ENCODE results near the gene MPZL2.

Gene MPZL2

DNA sequence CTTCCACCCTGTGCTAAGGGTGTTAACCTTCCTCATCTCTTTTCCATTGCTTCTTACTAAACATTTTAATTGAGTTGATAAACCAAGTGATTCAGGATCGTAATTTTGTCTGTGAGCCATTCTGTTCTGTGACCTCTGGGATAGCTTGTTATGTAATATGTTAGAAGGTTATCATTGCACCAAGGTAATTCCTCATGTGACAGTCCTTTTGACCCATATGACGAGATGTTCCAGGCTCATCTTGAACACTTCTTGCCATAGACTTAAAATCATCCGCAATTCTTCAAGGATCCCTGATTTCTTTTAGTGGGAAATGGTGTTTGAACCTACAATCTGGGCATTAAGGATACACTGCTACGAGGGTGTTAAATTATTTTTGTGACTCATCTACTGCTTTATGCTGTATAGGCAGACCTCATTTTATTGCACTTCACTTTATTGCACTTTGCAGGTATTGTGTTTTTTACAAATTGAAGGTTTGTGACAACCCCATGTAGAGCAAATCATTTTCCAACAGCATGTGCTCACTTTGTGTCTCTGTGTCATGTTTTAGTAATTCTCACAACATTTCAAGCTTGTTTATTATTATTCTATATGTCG, 19.0 kb upstream of the MPZL2 start:
- no peak for DNase-seq

DNA sequence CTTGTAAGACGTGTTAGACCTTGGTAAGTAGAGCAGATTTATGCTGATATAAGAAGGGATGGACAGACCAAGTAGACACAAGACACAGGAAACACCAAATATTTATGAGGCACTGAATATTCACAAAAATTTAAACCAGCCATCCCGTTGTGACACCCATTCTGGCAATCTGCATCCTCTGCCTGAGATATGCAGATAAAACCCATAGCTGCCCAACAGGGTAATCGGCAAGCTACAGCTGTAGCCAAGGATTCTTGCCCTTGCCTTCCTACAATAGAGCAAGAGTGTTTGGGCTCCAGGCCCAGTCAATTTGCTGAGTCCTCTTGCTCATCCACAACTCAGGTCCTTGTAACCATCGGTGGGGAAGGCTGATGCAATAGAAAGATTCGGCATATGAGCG, 18.5 kb upstream of the MPZL2 start:
- DNase-seq, result no peak

DNA sequence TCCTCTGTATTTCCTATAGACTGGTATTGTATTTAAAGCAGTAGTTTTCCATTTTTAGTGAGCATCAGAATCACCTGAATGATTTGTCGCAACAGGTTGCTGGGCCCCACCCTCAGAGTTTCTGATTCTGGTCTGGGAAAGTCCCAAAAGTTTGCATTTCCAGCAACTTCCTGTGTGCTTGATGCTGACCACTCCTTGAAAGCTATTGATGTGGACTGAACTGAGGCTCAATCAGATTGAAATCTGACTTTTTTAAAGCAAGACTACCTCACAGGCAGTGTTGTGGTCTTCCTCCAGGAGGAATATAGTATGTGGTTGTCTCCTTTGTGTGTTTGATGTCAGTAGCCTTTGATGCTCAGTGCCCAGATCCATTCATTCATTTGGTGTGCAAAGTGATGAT, 17.2 kb upstream of the MPZL2 start:
- DNase-seq, result no peak

DNA sequence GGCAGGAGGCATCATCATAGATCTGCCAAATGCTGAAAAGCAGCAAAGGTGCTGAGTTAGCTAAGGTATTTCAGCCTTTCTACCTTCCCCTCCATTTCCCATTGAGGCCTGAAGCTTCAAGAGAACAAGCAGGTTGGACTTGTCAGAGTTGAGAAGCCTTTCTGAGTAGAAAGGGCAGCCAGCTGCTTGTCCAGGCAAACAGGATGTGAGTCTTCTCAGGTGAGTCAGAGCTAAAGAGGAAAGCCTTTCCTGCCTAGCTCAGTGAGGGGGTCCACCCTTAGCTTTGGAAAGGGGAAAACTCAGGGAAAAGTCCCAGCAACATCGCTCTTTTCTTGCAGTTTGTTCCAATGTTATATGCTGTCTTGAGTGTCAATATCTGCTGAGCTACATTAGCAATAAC, 13.2 kb upstream of the MPZL2 start:
- DNase-seq, result no peak

DNA sequence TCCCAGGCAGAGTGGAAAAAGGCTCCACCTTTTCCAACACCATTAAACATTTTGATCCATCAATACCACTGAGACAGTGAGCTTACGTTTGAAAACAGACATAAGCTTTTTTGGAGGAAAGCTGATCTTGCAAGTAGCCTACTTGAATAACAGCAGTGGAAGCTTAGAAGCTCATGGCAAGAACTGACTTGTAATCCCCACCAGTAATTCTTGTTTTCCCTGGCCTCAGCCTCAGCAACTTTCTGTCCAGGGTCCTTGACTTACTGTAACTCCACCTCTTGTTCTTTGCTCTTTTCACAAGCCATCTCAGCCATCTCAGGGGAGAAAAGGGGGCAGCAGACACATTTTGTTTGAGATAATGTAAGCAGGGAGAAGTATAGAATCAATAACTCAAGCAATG, 12.3 kb upstream of the MPZL2 start:
- DNase-seq, result no peak

DNA sequence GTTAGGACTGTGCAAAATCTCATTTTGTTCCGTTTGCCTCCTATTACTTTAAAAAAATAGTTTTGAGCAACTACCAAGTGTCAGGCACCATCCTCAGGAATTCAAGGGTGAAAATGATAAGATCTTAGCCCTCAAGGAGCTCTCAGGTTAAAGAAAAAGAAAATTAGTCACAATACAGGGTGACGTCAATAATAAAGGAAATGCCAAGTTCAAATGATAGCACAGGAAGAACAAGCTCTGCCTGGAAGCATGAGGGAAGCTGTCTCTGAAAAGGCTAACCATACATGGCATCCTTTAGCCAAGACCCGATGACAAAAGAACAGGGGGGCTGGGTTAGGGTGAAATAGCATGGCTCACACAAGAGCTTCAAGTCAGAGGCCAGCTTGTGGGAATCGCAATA, 11.1 kb upstream of the MPZL2 start:
- no peak for DNase-seq

DNA sequence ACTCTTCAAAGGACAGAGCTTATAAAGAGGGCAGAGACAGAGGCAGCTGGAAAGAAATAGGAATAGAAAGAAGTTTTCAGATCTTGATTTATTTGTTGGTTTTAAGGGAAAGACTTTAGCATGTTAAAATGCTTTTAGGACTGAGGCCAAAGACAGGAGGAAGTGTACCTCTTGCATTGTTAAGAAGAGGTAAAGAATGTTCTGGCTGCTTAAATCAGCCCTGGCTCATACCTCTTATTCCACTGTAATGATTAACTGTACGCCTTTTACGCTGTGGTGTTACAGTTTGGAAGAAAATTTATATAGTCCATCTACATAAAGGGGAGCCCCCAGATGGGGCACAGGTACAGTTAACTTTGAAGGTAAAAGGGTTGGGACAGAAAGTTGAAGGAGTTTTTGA, 10.1 kb upstream of the MPZL2 start:
- DNase-seq, result no peak

DNA sequence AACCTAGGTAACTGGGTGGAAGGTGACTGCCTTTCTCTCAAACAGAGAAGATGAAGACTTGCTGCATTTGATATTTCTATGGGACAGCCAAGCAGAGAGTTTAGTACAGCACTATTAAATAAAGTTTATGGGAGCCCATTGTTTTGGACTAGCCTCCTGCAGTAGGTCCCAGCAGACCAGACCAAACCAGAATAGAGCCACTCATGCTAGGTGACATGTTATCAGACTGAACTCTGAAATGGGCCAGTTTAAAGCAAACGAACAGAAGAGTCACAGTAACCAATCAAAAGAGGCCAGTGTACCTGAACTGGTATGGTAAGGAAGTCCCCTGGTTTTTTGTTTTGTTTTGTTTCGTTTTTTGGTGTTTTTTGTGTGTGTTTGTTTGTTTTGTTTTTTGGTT, 7.9 kb upstream of the MPZL2 start:
- DNase-seq, result no peak

DNA sequence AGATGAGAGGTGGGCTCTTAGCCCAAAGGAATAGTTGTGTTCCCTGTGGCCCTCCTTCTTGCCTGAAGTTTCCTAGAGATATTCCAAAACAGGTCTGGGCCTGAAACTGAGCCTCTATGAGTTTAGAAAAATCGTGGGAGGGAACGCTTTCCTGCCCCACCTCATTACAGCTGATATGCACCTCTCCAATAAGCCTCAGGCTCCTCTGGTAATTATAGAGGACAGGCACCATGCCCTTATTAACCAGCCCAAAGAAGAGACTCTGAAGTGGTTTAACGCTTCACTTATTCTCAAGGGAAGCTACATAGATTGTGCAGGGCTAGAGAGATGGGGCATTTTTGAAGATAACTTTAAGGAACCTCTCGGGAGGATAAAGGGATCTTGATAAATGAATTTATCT, 3.4 kb upstream of the MPZL2 start:
- no peak for DNase-seq

DNA sequence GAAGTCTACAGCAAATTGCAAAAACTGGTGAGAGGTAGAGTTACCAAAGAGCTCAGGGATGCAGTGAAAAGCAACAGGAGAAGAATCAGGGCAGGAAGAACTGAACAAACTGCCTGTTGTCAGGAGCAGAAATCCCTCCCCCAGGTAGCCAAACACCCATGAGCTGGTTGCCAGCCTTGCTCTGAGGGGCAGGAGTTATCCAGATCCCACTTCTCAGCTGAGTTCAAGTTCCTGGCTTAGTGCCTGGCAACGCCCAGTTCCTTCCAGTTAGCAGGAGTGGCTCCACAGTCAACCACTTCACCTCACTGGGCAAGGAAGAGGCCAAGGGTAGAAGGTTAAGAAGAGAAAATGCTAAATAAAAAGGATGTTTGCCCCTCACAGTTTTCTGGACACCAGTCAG, 1.9 kb upstream of the MPZL2 start:
- DNase-seq, result no peak

DNA sequence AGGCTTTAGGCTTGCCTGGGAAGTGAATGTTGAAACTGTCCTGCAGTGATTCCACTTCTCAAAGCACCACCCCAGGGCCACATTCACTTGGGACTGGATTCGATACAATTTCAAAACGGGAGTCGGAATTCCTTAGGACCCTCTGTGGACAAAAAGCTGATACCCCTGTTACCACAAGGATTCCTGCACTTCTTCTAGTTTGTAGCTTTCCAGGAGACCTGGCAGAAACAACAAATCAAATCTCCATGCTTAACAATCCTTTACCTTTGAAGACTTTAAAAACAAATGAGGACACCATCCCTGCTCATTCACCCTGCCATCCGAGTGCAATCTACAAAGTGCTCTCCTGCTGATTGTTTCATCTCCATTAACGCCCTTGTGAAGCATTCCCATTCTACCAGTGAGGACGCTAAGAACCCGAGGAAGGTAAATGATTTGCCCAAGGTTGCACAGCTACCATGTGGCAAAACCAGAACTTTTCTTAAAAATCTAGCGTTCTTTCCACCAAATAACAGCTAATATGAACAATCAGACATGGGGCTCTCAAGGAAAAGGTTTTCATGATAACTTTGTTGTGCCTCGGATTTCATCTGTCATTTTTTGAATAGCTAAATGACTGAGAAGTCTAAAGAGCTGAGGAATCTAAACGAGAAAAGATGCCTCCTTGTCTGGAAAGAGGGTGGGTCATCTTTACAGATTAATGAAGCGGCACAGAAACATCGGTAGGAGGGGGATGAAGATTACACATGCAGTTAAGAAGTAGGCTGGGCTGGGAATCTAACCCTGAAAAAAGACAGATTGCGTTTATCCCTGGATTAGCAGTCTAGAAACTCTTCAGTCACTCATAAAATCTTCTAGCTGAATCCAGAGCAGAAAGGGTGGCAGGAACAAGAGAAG, 720 bp upstream of the MPZL2 start:
- no peak for DNase-seq

DNA sequence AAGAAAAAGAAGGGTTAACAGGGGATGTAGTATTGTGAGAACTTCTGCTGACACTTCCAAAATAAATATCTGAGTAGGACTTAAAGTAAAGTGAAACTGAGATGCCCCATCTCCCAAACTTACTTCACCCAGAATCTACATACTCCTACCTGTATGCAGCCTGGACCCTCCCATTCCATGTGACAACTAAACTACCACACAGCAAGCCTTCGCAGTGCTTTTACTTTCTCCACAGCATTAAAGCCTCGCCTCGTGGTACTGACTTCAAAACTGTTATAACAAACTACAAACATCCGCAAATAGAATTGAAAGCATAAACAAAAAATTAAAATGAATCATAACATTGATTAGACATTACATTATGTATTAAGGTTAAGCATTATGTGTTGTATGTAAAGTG, 985 bp downstream of the MPZL2 start:
- no peak for DNase-seq

DNA sequence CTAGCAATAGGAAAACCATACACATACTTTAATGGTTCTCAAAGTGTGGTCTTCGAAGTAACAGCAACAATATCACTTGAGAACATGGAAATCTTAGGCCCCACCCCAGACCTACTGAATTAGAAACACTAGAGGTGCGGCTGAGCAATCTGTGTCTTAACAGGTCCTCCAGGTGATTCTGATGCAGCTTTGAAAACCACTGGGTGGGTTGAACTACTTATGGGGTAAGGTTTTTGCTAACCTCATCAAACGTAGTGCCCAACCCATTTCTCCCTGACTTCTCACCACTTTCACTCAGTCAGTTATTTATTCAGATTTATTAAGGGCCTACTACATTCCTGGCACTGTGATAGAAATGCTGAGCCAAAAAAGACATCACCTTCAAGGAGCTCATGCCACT, 3.7 kb downstream of the MPZL2 start:
- no peak for DNase-seq

DNA sequence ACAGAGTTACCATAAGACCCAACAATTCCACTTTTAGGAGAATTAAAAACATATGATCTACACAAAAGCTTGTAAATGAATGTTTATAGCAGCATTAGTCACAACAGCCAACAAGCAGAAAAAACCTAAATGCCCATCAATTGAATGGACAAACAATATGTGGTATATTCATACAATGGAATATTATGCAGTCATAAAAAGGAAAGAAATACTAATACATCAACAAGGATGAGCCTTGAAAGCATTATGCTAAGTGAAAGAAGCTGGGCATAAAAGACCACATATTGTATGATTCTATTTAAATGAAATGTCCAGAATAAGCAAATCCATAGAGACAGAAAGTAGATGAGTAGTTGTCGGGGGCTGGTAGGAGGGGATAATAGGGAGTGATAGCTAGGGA, 5.0 kb downstream of the MPZL2 start:
- no peak for DNase-seq

DNA sequence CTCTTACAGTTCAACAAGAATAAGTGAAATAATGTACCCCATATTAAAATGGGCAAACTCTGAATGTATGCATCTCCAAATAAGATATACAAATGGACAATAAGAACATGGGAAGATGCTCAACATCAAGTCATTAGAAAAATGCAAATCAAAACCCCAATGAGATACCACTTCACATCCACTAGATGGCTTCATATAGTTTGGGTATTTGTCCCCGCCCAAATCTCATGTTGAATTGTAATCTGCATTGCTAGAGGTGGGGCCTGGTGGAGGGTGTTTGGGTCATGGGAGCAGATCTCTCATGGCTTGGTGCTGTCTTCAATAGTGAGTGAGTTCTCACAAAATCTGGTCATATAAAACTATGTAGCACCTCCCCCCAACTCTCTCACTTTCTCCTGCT, 5.7 kb downstream of the MPZL2 start:
- no peak for DNase-seq

DNA sequence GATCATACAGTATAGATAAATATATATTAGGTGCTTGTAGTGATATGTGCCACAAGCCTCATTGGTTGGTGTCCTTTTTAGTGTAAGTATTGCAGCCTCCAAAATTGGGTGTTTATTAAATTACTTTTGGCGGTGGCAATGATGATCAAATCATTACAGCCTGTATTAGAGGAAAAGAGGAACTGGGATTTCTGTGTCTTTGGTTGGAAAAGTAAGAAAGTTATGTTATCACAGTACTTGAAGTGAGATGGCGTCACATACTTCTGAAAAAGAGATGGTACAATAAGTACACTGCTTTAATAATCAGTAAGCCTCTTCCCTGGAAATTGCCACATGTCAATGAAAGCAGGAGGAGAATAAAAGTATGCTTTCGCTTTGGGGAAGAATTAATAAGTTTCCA, 11.4 kb downstream of the MPZL2 start:
- DNase-seq, result no peak

DNA sequence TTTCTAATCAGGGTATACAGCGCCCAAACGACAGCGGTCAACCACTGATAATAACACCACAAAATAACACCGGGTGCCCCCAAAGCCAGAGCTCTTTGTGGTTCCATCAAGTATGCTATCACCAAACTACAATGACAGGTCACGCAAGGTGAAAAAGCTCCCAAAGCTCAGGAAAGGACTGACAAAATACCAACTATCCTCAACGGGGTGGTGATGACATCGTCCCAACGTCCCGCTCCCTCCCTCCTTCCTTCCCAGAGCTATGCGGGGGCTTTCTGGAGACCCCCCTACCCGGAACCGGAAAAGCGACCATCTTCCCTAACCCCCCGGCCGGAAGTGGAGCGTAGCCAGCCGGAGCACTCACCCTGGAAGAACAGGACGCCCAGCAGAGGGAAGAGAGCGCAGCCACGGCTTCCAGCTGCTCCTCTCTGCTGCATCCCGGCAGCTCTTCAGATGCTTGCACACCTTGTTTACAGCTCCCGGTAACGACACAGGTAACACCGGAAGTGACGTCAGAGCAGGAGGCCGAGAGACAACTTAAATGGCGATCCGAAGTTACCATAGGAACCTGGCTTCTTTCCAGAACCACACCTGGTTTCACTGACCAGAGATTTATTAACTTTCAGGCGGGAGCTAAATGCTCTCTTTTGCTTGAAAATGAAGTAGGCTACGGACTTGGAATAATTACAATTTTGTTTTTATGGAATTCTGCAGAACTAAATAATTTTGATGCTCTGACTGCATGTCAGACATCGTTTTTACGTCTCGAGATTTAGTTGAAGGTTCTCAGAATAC, 12.0 kb downstream of the MPZL2 start, which contains the start of gene MPZL3:
MPZL3 (minus strand) TSS at position 508 of the 795 bp plus-strand sequence; CDS start at position 437, 71 bp downstream.
- peak; percentile 70 to 77 for DNase-seq

DNA sequence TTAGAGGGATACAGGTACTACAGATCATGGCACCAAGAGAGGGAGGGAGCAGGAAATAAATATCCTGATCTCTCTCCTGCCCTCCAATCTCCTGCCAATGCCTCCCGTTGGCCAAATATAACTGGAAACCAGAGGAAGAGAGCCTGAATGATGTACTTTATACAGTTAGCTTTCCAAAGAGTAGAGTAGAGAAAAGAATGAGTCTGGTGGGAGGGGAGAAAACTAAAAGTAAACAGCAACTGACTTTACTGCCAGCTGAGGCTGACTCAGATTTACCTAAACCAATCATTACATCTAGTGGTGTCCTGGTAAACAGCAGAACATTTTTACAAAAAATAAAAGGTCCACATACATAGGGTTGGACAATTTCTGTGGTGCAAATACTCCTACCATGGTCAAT, 17.1 kb downstream of the MPZL2 start:
- DNase-seq, result no peak

DNA sequence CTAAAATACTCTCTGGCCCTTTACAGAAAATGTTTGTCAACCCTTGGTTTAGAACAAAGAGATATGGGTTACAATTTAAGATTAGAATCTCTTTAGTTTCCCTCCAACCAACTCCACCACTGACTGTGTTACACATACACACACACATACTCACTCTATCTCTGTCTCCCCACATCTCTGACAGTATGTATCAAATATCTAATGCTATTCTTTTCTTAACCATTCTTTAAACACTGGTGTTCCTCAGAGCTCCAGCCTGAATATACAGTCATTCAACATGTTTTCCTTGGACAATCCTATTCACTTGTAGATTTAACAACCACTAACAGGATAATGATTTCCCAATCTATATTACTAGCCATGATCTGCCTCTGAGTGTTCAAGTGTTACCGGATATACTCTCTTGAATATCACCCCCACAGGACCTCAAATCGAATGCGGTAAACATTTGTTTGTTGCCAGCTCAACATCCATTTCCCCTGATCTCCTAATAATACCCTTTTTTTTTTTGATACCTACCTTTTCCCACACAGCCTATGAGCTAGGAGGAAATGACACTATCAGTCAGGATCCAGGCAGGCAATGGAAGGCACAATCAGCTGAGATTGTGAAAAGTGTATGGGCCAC, 18.0 kb downstream of the MPZL2 start:
- DNase-seq, result no peak

DNA sequence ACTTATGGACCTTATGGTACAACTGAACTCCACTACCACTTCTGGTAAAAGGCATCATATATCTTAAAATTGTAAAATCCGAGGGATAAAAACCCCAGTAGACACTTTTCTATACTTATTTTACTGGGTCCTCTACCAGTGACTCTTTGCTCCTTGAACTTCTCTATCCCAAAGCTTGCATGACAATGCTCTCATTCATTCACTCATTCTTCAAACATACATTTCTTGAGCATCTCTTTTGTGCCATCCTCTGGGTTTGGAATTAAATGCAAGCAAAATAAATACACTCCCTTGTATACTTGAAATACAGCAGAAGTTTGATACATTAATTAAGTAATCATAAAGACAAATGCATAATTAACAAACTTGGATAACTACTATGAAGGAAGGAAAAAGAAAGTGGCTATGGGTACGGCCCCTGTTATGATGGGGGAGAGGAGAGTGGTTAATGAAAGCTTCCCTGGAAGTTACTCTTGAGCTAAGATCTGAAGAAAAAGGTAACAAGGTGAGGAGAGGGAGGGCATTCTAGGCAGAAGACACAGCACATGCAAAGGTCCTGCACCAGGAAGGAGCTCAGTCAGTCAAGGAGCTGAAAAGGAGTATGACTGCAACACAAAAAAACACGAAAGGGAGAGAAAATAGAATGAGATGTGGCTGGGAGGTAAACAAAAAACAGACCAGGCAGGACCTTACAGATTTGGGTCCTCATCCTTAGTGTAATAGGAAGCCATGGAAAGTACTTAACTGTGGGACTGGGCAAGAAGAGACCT, 19.9 kb downstream of the MPZL2 start:
- no peak for DNase-seq

DNA sequence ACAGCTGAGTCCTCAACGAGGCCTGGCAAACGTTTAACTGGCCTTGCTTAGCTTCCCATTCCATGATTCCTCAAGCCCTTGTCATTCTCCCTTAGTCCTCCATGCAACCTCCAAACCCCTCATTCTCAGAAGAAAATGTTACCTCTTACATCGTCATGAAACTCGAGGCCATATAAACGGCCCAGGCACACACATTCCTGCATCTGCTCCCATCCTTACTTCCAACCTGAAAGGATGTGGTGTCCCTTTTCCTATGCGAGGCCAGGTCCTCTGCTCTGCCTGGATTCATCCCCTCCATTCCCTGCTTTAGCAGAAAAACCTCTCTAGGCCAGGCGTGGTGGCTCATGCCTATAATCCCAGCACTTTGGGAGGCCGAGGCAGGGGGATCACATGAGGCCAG, 20.9 kb downstream of the MPZL2 start:
- no peak for DNase-seq

DNA sequence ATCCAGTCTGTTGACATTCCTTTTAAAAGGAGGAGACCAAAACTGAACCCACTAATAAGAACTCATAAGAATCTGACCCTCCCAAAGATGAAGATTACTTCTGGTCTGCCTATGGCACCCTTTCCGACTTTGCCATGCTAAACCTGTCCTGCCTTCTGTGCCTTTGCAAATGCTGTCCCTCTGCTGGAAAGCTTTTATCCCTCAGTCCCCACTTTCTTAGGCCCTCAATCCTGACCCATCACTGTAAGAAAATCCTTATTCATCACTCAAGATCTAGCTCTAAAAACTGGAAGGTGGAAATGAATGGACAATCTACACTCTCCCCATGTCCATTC, 22.4 kb downstream of the MPZL2 start:
- no peak for DNase-seq

Data from SHP77 (cell line).